Endothelial cell of umbilical vein (primary cell): ENCODE results near the gene CALD1. TPM values are rescaled to one million over a fixed set of nuclear protein-coding genes. Genes with fewer than 3 reads are reported as not detected.

ENCODE experiments used
- BruUV-seq: library from RNA; stranded (reverse); fragments of 400-500 nt; replicated peaks from 2 replicates; lab custom pipeline; 2021; lab: Mats Ljungman, UMichigan
- CTCF ChIA-PET: fragments of 300-600, 350-600 bp; sonication (Branson Sonifier 250); formaldehyde crosslinking; loops from one replicate; lab custom pipeline; 2021; ENCODE audit warnings: antibody characterized with exemption, inconsistent platforms; lab: Charles Lee
- POLR2A ChIA-PET: fragments of 300-600, 350-600 bp; sonication (Branson Sonifier 250); formaldehyde crosslinking; loops from one replicate; lab custom pipeline; 2021; ENCODE audit warnings: antibody characterized with exemption, inconsistent platforms; lab: Charles Lee
- DNase-seq: peaks from one replicate; pipeline ENCODE4 v3.0.0-alpha.2; 2011; ENCODE audit warnings: low read depth, low spot score
- FAIRE-seq: peaks from 2 replicates; lab custom pipeline; 2011; peaks lifted over from hg19 to GRCh38; lab: Jason Lieb, UNC
- H2AFZ ChIP-seq: 2 replicates; pipeline ENCODE4 v1.6.0; 2012; ENCODE audit warnings: low read depth, low read length, control low read depth, inconsistent platforms
- H3K27ac ChIP-seq: 2 replicates; pipeline ENCODE4 v1.5.1; 2011; ENCODE audit warnings: low read depth, mild to moderate bottlenecking, control low read depth, low read length, moderate library complexity; ENCODE audit not compliant: insufficient read depth
- H3K27me3 ChIP-seq, 2 experiments: 2 replicates each; pipeline versions ENCODE4 v1.6.0 to v1.6.1; 2011; ENCODE audit warnings: low read length in 2 of 2, mixed read lengths in 1 of 2; ENCODE audit not compliant: control insufficient read depth in 2 of 2, insufficient read depth in 2 of 2
- H3K36me3 ChIP-seq, 2 experiments: 2 replicates in 1 of 2; 3 replicates in 1 of 2; pipeline ENCODE4 v1.5.1; 2011; ENCODE audit warnings: low read length in 2 of 2, mild to moderate bottlenecking in 1 of 2, moderate library complexity in 1 of 2; ENCODE audit not compliant: control insufficient read depth in 2 of 2, insufficient read depth in 2 of 2; ENCODE audit errors: extremely low read depth in 1 of 2
- H3K4me1 ChIP-seq: 3 replicates; pipeline ENCODE4 v1.5.1; 2011; ENCODE audit warnings: mild to moderate bottlenecking, low read length; ENCODE audit not compliant: control insufficient read depth, insufficient read depth; ENCODE audit errors: extremely low read depth
- H3K4me2 ChIP-seq: 2 replicates; pipeline ENCODE4 v1.6.1; 2011; ENCODE audit warnings: low read length, control low read depth, mixed read lengths; ENCODE audit not compliant: insufficient read depth
- H3K4me3 ChIP-seq, 3 experiments: fragments of 200-600 bp in 1 of 3; sonication (generic), shearing (Covaris generic) in 1 of 3; replicated peaks in 1 of 3; 2 replicates each; pipeline ENCODE4 v1.5.1; 2011 to 2016; ENCODE audit warnings: control low read depth in 3 of 3, low read length in 3 of 3, mild to moderate bottlenecking in 2 of 3, inconsistent platforms in 1 of 3, low read depth in 1 of 3, moderate library complexity in 1 of 3; ENCODE audit not compliant: insufficient read depth in 1 of 3
- H3K79me2 ChIP-seq: 2 replicates; pipeline ENCODE4 v1.6.0; 2012; ENCODE audit warnings: low read length, inconsistent platforms; ENCODE audit not compliant: control insufficient read depth, insufficient read depth
- H3K9ac ChIP-seq: replicated peaks from 2 replicates; pipeline ENCODE3; 2011; ENCODE audit warnings: low read length, control low read depth; ENCODE audit not compliant: insufficient read depth; ENCODE audit errors: extremely low read depth
- H3K9me1 ChIP-seq: replicated peaks from 3 replicates; pipeline ENCODE4 v1.6.0; 2011; ENCODE audit warnings: mild to moderate bottlenecking, low read length; ENCODE audit not compliant: control insufficient read depth, insufficient read depth; ENCODE audit errors: extremely low read depth
- H3K9me3 ChIP-seq: replicated peaks from 2 replicates; pipeline ENCODE4 v1.5.1; 2012; ENCODE audit warnings: low read length, inconsistent platforms; ENCODE audit not compliant: control insufficient read depth, insufficient read depth
- H4K20me1 ChIP-seq: replicated peaks from 2 replicates; pipeline ENCODE3; 2011; ENCODE audit warnings: mild to moderate bottlenecking, low read length; ENCODE audit not compliant: control insufficient read depth, insufficient read depth; ENCODE audit errors: extremely low read depth
- EZH2 ChIP-seq: IDR thresholded peaks from 2 replicates; pipeline ENCODE4 v1.6.1; 2012; ENCODE audit warnings: borderline replicate concordance, low read depth, mild to moderate bottlenecking, moderate library complexity, low read length, inconsistent platforms; ENCODE audit not compliant: severe bottlenecking
- FOS ChIP-seq: IDR thresholded peaks from 2 replicates; pipeline ENCODE4 v1.6.1; 2011; ENCODE audit warnings: mild to moderate bottlenecking, low read length, moderate library complexity, borderline replicate concordance; ENCODE audit not compliant: insufficient read depth
- GATA2 ChIP-seq: IDR thresholded peaks from 2 replicates; pipeline ENCODE4 v1.7.0; 2011; ENCODE audit warnings: low read depth, mild to moderate bottlenecking, moderate library complexity, mixed read lengths, low read length; ENCODE audit not compliant: insufficient read length, insufficient read depth
- JUN ChIP-seq: IDR thresholded peaks from 2 replicates; pipeline ENCODE4 v1.6.1; 2011; ENCODE audit warnings: borderline replicate concordance, low read depth; ENCODE audit not compliant: insufficient read length, insufficient read depth
- MYC ChIP-seq: IDR thresholded peaks from one replicate; pipeline ENCODE4 v1.6.1; 2011; ENCODE audit warnings: mild to moderate bottlenecking, low read depth, low read length
- POLR2A ChIP-seq: IDR thresholded peaks from 2 replicates; pipeline ENCODE4 v1.6.1; 2012; ENCODE audit warnings: low read depth, mild to moderate bottlenecking, control low read depth, low read length
- POLR2AphosphoS5 ChIP-seq: IDR thresholded peaks from 2 replicates; pipeline ENCODE4 v1.6.1; 2012; ENCODE audit warnings: low read depth, mild to moderate bottlenecking, control low read depth, low read length, moderate library complexity; ENCODE audit not compliant: insufficient read depth
- dilution Hi-C: fragments of 300-500 bp; cut with MboI; formaldehyde crosslinking; loops from one replicate; pipeline ENCODE4 v1.15.0; 2019; ENCODE audit warnings: low sequenced_read_pairs; ENCODE audit not compliant: extremely low pct_ligation_motif_present
- intact Hi-C: fragments of 100-400 bp; cut with micrococcal nuclease; formaldehyde crosslinking; loops from one replicate; pipeline ENCODE4 v1.10.0; 2022
- polyA plus RNA-seq, 4 experiments: library from polyadenylated mRNA; depleted of rRNA in 3 of 4; stranded (reverse) in 3 of 4; unstranded in 1 of 4; fragments of >200 nt; gene quantifications; 2 replicates each; pipeline versions ENCODE4 v1.2.1 to v1.2.3, GENCODE V29; 2011 to 2012; ENCODE audit warnings: missing spikeins in 1 of 4
- total RNA-seq: library from RNA; stranded (reverse); gene quantifications from 2 replicates; pipeline ENCODE4 v1.2.3, GENCODE V29; 2021
- TF ChIP-seq, protein P1 (sequence below): IDR thresholded peaks from 2 replicates; pipeline ENCODE4 v1.6.1; 2011; ENCODE audit not compliant: insufficient read depth, insufficient read length
- TF ChIP-seq, protein P2 (sequence below), 2 donors: IDR thresholded peaks; 1 replicate in 1 of 2; 2 replicates in 1 of 2; pipeline ENCODE4 v1.5.1; 2011; ENCODE audit warnings: low read length in 2 of 2, mild to moderate bottlenecking in 2 of 2, moderate library complexity in 2 of 2, control low read depth in 1 of 2, inconsistent platforms in 1 of 2, low read depth in 1 of 2; ENCODE audit not compliant: insufficient read depth in 1 of 2; ENCODE audit errors: extremely low read depth in 1 of 2

Gene CALD1
- total and polyA plus RNA-seq, 2 donors (not counting 3 experiments of a cell fraction or from before 2014, with no cell fraction given): 136 to 307 TPM

DNA sequence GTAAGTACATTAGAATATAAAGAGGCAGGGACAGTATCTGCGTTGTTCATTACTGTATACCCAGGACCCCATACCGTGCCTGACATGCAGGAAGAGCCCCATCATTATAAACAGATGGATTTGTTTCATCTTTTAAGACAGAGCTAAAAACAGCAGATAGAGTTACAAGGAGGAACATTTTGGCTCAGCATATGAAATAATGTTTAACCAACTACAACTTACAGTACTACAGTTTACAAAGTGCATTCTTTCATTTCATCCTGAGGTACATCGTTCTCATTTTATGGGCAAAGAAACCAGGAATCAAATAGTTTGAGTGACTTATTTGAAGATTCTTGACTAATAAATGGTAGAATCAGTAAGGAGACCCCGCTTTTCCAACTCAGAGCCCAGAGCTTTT, 168.8 kb downstream of the CALD1 start:
- H3K9me3 ChIP-seq: no peaks in the 10 kb centered on the region
- H3K27me3 ChIP-seq: no peaks in the 10 kb centered on the region
- BruUV-seq: no TSS peak
- no peaks in the 10 kb centered on the region for H4K20me1 ChIP-seq
- no peak for TF ChIP-seq POLR2AphosphoS5
- no peak for TF ChIP-seq JUN
- TF ChIP-seq FOS: no peak
- no peak for TF ChIP-seq EZH2
- no peak for TF ChIP-seq GATA2
- no peak for TF ChIP-seq MYC
- TF ChIP-seq, protein P1, sequence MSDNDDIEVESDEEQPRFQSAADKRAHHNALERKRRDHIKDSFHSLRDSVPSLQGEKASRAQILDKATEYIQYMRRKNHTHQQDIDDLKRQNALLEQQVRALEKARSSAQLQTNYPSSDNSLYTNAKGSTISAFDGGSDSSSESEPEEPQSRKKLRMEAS: no peak
- TF ChIP-seq POLR2A: no peak
- TF ChIP-seq, protein P2, sequence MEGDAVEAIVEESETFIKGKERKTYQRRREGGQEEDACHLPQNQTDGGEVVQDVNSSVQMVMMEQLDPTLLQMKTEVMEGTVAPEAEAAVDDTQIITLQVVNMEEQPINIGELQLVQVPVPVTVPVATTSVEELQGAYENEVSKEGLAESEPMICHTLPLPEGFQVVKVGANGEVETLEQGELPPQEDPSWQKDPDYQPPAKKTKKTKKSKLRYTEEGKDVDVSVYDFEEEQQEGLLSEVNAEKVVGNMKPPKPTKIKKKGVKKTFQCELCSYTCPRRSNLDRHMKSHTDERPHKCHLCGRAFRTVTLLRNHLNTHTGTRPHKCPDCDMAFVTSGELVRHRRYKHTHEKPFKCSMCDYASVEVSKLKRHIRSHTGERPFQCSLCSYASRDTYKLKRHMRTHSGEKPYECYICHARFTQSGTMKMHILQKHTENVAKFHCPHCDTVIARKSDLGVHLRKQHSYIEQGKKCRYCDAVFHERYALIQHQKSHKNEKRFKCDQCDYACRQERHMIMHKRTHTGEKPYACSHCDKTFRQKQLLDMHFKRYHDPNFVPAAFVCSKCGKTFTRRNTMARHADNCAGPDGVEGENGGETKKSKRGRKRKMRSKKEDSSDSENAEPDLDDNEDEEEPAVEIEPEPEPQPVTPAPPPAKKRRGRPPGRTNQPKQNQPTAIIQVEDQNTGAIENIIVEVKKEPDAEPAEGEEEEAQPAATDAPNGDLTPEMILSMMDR (IDR thresholded peaks at IDR 0.05; ENCODE audit: extremely low read depth in 1 of 2, insufficient read depth in 1 of 2, low read depth in 1 of 2, low read length in 2 of 2): no peak
- H3K27ac ChIP-seq: no peak overlapping the region
- no peak overlapping the region for H3K9ac ChIP-seq
- no peak overlapping the region for H2AFZ ChIP-seq
- H3K9me1 ChIP-seq: no peaks in the 10 kb centered on the region
- no peaks in the 10 kb centered on the region for H3K4me1 ChIP-seq
- dilution Hi-C loops (no loop called here), intact Hi-C loops (no loop called here)
- CTCF ChIA-PET: interaction anchor here (1.6 kb wide), 1 partner anchor 224 kb away, joined by 4 read pairs; no protein-coding TSS in a partner anchor
- no peaks in the 10 kb centered on the region for H3K79me2 ChIP-seq
- H3K4me3 ChIP-seq: no peak overlapping the region
- no peak overlapping the region for H3K4me2 ChIP-seq
- DNase-seq (no peak), FAIRE-seq (no peak)
- POLR2A ChIA-PET: interaction anchor here (0.7 kb wide), 1 partner anchor 38 kb away, joined by 6 read pairs; the partner anchor contains the start of gene AGBL3
- H3K36me3 ChIP-seq: peaks cover 33 to 38% of the 10 kb centered on the region in 2 experiments
